ENCODE data around the gene RPUSD1. TPM values are rescaled to one million over a fixed set of nuclear protein-coding genes. Genes with fewer than 3 reads are reported as not detected.

RPUSD1 gene
- total RNA-seq, 1 experiment from 2014 or later = 48.6 TPM

GRCh38 chr16:797686-798085 lies 9.5 kb upstream of the RPUSD1 start:
- H2BK12ac ChIP-seq (ENCODE audit: insufficient read length, low read depth, low read length) = no peak overlapping the region
- peaks cover 4% of the 10 kb centered on the region for H3K23me2 ChIP-seq (ENCODE audit: insufficient read length, low read depth, low read length, poor library complexity, severe bottlenecking)
- H3K79me2 ChIP-seq (ENCODE audit: insufficient read depth, low read length) = no peaks in the 10 kb centered on the region
- no peak overlapping the region for H4K91ac ChIP-seq (ENCODE audit: insufficient read length, low read depth, low read length)
- no peak overlapping the region for H4K5ac ChIP-seq (ENCODE audit: insufficient read length, low read depth, low read length)
- no peak overlapping the region for H4K8ac ChIP-seq (replicated peaks; ENCODE audit: insufficient read length, low read depth, low read length)
- H3K4me3 Mint-ChIP-seq = no peak overlapping the region
- H3K18ac ChIP-seq (ENCODE audit: insufficient read length, low read depth, low read length) = no peak overlapping the region
- DNase-seq = no peak
- no peak overlapping the region for H2AK5ac ChIP-seq (ENCODE audit: insufficient read length, low read length)
- no peaks in the 10 kb centered on the region for H3K9me3 ChIP-seq (ENCODE audit: control insufficient read depth, low read depth, low read length)
- no peak overlapping the region for H2BK5ac ChIP-seq (ENCODE audit: insufficient read length, low read length)
- H3K27ac ChIP-seq (ENCODE audit: insufficient read length, low read depth, low read length) = no peak overlapping the region
- no peak overlapping the region for H3K14ac ChIP-seq (ENCODE audit: insufficient read depth, low read length)
- no peak overlapping the region for H2BK120ac ChIP-seq (ENCODE audit: low read depth, low read length, poor library complexity, severe bottlenecking)
- H3T11ph ChIP-seq (ENCODE audit: low read length) = no peak overlapping the region
- no peaks in the 10 kb centered on the region for H3K4me1 Mint-ChIP-seq
- no peaks in the 10 kb centered on the region for H3K79me1 ChIP-seq (ENCODE audit: insufficient read depth, low read depth, low read length, poor library complexity, severe bottlenecking)
- H2BK15ac ChIP-seq (ENCODE audit: low read depth, low read length) = no peak overlapping the region
- no peak overlapping the region for H2AFZ ChIP-seq (ENCODE audit: low read length)
- WGBS (ENCODE audit: extremely low coverage, insufficient read length, low lambda C conversion rate) = no CpG with 5 or more reads among the region's 22 CpGs
- peaks cover 13 to 32% (median 21%) of the 10 kb centered on the region in 3 experiments; a peak in 6 of 7 replicates for H3K36me3 Mint-ChIP-seq (ENCODE audit: insufficient read depth in 1 of 3, low read depth in 3 of 3)
- H3K9ac ChIP-seq (ENCODE audit: extremely low read depth, insufficient read length, low read length) = no peak overlapping the region
- no peak overlapping the region for H3K4ac ChIP-seq (ENCODE audit: low read depth, low read length)
- H3K27ac Mint-ChIP-seq = no peak overlapping the region
- H3K4me1 ChIP-seq (ENCODE audit: insufficient read depth, low read length) = no peaks in the 10 kb centered on the region
- no peaks in the 10 kb centered on the region; the same call in 1 of the 2 replicates for H3K27me3 ChIP-seq (ENCODE audit: insufficient read depth, low read length)
- H3K27me3 Mint-ChIP-seq (ENCODE audit: low read depth) = peaks cover 32% of the 10 kb centered on the region
- no peak overlapping the region for H3K56ac ChIP-seq (ENCODE audit: insufficient read length, low read depth, low read length)
- peaks cover 0 to 3% of the 10 kb centered on the region in 2 experiments; a peak in 1 of 5 replicates for H3K9me3 Mint-ChIP-seq
- no peak overlapping the region for H3K23ac ChIP-seq (ENCODE audit: insufficient read length, low read depth, low read length)
- H3K4me2 ChIP-seq (ENCODE audit: insufficient read depth, insufficient read length, low read length) = no peak overlapping the region
- no peaks in the 10 kb centered on the region for H4K20me1 ChIP-seq (ENCODE audit: control insufficient read depth, insufficient read depth, insufficient read length)
- H2BK20ac ChIP-seq (ENCODE audit: low read depth, low read length, poor library complexity, severe bottlenecking) = no peak overlapping the region
- no peak for TF ChIP-seq CTCF (conservative IDR thresholded peaks at IDR 0.05)

Measured in H9 (cell line).